HL-60/S4 treated with phorbol 12-myristate 13-acetate at 8.2 ng/mL for 4 days and 3 days (cell line): Measurements from ENCODE around the gene ADAMTS19.

Experiments
- in situ Hi-C: fragments of 300-500 bp; cut with MboI; formaldehyde crosslinking; loops from 2 replicates; pipeline ENCODE4 v1.15.0; 2022; ENCODE audit warnings: low sequenced_read_pairs

ADAMTS19 gene

DNA sequence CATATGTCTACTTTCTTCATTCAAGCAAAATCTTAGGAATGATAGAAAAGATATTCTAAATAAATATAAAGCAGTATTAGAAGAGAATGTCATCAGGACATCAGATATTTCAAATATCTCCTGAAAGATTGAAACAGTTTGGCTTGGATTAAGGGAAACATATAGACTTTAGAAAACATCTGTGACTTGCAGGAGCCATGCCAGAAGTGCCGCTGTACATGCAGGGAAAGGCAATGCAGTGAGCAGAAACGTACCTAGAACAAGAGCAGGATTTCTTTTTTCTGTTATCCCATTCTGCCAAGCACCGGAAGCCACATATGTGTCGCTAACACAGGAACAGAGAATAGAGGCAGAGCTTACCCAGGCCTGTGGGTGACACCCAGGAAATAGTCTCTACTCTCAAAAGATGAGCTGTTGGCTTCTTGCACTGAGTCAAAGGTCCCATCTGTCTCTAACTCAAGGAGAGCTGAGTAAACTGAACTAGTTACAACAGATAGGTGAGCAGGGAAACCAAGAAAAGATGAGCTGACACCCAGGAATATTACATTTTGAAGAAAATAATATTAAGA is 5.8 kb downstream of the ADAMTS19 start:
- in situ Hi-C loops, result no loop called here

DNA sequence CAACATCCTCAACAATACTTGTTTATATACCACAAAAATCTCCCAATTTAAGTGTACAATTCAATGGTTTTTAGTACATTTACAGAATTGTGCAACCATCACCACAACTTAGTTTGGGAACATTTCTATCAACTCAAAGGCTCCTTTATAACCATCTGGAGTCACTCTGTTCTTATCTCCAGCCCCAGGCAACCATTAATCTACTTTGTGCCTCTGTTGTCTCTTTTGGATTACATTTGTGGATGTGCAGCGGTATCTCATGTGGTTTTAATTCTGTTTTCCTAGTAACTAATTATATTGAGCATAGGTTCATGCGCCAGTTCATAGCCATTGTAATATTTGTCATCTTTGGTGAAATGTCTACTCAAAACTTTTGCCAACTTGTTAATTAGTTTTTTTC is 14.4 kb downstream of the ADAMTS19 start:
- in situ Hi-C loops, result no loop called here

DNA sequence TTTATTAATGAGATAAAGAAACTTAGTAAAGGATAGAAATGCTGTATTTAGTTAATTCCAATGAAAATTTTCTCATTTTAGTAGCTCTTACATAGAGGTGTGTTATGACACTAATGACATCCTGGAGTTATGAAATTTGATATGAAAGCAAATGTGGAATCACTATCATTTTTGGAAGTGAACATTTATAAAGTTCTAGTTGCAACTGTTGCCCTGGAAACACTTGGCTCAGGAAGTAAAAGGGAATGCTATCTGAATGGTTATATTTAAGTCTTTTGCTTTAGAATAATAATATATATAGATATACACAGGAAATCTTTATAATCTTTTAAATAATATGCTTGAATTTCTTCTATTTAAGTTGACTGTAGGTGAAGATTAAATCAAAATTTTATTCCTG is 16.7 kb downstream of the ADAMTS19 start:
- in situ Hi-C loops, result no loop called here

DNA sequence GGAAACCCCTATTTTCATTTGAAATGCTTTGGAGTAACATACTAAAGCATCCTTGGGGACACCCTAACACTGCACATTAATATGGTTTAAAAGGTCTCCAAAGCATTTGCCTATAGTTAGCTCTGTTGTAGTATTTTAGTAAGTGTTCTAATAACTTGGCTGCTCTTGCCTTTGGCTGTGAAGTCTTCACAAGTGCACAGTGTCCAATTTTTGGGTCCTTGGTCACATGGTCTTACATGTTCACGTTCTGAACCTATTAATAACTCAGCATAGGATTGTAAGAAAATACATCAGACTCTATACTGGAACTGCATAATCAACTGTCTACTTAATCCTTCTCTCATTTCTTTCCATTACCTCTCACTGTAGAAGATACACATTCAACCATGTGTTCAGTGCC is 17.4 kb downstream of the ADAMTS19 start:
- in situ Hi-C loops, result no loop called here

DNA sequence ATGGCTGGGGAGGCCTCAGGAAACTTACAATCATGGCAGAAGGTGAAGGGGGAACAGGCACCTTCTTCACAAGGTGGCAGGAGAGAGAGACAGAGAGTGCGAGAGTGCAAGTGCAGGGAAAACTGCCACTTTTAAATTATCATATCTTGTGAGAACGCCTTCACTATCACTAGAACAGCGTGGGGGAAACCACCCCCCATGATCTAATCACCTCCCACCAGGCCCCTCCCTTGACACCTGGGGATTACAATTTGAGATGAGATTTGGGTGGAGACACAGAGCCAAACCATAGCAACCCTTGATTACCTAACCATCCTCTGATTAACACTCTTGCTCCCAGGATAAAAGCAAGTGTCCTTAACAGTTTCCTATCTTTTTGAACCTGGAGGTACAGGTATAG is 21.1 kb downstream of the ADAMTS19 start:
- in situ Hi-C loops, result no loop called here

DNA sequence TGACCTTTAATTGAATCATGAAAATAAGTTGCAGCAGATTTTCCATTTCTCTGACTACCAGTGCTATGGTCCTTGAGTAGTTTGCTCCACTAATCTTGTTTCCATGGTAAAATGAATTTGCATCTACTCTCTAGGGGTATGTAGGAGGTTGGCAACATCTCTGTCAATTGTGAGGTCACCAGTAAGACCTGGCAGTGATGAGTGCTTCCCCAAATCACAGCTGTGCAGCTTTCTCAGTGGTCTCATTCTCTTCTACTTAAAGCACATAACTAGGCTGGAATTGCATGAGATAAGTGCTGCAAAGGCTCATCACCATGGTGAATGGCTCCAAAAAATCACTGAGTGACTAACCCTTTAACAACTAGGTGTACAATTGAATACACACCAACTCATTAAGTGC is 36.3 kb downstream of the ADAMTS19 start:
- in situ Hi-C loops, result no loop called here

DNA sequence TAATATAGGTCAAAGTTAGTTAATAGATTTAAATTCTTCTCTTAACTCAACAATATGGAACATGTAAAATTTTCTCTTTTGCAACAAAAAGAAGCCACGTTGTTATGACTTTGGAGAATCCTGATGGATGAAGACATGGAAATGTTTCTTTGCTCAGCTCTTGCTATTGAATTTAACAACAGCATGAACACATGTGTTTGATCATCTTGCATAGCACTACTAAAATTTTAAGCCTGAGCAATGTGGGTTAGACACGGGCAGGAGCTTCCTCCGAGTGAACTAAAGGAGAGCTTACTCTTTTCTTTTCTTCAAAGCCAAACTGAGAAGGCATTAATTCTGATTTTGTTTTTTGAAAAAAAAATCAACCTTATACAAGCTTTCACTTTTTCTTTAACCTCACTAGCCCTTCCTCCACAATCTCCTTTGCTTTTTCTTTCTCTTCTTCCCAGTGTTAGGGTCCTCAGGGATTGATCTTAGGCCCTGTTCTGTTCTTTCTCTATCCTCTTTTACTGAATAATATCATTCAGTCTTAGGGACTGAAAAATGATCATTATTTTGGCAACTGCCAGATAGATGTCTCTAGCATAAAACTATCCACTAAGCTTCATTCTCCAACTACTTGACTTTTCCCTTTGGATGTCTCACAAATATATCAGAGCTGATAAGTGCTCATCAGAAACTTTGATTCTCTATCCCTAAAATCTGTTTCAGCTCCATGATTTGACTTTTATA is 36.9 kb downstream of the ADAMTS19 start:
- in situ Hi-C loops, result no loop called here

DNA sequence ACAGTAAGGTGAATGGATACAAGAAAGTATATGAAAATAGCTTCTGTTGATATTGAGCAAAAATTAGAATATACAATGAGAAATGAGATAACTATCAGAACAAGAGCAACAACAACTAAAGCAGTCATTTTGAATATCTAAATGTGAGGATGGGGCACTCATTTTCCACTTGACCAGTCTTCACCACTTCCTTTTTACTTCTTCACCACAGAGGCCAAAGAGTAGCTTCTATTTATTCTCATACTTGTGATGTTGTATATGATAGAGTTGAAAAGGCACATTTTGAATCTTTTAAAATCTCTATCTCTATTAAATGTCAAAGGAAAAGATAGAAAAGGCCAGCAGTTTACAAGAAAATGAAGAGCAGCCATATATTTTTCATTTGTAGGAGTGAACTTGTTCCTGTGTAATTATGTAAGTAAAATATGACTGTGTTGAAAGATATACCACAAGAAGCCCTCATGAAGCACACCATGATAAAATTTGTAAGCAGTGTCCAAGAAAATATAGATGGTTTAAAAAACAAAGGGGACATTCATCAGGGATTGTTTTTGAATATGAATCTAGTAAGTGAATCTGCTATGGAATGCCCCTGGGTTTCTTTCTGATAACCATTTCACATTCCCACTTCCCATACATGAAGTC is 39.2 kb downstream of the ADAMTS19 start:
- in situ Hi-C loops, result no loop called here

DNA sequence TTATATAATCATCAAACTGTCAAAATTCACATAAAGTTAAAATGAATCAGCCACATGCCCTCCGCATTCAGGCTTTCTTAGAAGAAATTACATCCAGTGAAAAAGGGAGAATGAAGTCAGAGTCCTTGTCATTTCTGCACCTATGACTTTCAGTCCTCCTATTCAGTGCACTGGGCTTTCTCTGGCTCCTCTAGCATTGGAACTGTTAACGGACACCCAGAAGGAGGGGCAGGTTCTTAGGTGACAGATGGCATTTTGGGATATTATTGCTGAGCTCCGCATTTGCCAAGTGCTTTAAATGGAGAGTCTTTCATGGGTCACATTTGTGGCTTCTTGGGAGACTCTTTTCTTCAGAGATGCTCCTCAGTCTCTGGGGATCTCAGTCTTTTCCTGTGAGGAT is 40.0 kb downstream of the ADAMTS19 start:
- in situ Hi-C loops, result no loop called here

DNA sequence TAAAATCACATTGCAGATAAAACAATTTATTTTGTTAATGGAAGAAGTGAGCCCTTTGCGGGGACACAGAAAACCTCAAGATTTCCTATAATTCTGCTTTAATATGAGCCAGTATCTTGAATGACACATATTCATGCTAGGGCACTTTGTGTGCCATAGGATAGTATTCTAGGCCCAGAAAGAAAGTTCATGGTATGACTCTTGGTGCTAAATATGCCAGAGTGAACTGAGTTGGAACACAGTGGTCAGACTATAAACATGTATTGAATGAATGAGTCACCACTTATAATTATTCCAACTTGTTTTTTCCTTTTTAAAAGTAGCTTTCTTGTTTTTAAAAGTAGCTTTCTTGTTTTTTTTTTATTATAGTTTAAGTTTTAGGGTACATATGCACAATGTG is 46.0 kb downstream of the ADAMTS19 start:
- in situ Hi-C loops, result no loop called here

DNA sequence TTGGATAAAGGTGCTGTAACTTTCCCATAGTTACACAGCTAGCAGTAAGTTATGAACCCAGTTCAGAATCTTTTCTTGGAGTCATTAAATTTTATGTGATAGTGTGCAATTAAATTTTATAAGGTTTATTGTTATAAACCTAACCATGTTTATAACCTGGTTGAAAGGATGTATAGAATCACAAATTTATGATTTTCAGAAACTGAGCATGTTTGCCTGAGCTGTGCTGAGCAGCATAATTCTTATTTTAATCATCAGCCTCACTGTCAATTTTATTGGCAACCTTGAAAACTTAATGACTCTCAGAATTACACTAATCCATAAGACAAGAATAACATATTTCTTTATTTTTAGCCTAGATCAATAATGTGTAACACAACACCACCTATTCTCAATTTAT is 46.9 kb downstream of the ADAMTS19 start:
- in situ Hi-C loops, result no loop called here

DNA sequence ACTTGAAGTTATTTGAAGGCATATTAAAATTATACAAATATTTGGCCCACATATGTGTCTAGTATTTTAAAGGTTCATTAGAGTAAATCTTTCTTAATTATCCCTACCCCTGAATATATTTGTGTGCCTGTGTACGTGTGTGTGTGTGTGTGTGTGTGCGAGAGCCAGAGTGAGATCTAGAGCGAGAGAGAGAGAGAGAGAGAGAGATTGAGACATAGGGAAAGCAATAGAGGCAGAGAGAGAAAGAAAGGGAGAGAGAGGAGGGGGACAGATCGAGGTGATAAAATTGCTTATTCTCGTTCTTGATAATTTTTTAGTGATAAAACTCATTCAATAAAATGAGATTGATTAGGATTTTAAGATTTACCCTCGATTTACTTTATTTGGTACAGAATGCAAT is 47.4 kb downstream of the ADAMTS19 start:
- in situ Hi-C loops, result no loop called here

DNA sequence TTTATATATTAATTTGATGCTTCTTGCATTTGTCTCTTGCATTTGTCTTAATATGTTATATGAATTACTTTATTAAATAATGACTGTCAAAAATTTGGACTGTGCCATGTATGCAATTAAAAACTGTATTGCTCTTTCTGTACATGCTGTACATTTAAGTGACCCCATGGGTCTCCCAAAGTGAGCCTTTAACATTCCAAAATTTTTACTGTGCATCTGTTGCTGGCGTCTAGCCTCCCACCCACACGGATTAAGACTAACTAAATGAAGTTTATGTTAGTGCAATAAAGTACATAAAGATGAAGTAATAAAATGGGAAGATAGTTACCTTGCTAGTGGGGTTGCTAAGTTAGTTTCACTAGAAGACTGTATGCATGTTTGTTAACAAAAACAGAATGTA is 48.5 kb downstream of the ADAMTS19 start:
- in situ Hi-C loops, result no loop called here

DNA sequence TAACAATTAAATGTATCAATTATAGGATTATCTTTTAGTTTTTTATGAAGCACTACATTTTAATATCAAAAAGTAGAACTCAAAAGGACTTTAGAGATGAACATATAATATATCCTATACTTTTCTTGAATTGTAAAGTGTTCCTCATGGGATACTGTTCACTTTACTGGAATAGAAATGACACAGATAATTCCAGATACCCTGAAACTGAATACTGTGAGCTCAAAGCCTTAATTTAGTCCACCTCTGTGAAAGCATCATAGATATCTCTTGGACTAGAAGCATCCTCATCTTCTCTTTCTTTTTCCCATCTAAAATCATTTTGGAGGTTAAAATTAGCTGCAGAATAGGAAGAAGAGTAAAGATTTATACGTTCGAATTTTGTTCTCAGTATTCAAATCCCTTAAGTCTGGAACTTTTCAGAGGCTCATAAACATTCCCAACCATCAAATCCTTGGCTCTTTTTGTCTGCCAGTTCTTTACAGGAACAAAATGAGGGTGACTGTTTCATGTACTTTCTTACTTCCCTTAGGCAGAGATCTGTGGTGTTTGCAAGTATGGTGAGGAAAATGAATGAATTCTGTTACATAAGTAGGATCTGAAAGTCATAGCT is 49.4 kb downstream of the ADAMTS19 start:
- in situ Hi-C loops, result no loop called here

DNA sequence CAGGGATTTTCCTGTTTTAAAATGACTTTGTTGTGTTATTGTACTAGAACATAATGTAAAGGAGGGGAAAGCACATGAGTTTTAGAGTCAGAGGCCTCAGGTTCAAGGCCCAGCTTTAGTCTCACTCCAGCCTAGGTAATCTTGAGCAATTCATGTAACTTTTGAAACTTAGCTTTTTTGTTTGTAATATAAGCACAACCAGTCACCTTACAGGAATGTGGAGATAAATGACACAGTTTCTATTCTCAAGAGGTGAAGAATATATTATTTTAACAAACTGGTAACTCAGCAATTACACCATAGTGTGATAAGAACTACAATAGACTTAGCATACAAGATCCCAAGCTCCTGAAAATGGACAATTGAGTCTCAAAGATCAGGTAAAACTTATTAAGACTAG is 51.2 kb downstream of the ADAMTS19 start:
- in situ Hi-C loops, result no loop called here

DNA sequence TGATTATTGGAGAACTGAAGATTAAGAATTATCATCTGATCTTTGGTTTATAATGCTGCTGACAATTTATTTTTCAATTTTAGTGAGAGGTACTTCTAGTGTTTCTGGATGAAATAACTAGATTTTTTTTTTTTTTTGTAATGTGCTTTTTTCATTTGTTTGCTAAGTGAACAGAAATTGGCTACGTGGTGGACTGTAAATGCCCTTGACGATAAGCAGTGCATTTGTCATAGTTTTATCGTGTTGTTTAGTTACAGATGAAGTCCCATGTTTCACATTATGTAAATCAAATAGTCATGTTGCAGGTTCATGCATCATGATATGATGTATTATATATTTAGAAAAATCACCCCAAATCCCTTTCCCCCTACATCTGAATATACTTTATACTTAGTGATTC is 81.0 kb downstream of the ADAMTS19 start:
- in situ Hi-C loops, result no loop called here

DNA sequence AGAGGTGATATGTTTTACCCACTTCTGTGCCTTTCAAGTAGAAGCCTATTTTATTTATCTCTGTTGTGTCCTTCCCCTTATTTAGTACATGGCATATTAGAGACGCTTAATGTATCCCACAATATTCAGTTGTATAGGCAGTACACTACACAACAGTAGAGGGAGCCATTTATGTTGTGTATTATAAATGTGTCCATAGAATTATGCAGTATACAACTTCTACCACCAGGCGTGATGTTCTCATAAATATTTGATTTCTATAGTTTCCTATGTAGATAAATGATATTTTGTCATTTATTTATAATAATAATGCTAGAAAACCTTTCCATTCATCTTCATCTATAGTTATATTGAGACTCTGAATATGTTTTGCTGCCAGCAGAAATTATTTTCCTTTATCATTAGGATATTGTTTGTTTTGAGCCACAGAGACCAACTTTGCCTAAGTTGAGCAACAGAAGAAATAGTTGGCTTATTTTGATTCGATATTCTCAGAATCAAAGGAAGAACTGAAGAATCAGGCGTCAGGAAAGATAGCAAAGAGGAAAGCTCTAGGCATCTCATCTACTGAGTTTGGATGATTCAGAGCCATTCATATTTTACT is 81.7 kb downstream of the ADAMTS19 start:
- in situ Hi-C loops, result no loop called here

DNA sequence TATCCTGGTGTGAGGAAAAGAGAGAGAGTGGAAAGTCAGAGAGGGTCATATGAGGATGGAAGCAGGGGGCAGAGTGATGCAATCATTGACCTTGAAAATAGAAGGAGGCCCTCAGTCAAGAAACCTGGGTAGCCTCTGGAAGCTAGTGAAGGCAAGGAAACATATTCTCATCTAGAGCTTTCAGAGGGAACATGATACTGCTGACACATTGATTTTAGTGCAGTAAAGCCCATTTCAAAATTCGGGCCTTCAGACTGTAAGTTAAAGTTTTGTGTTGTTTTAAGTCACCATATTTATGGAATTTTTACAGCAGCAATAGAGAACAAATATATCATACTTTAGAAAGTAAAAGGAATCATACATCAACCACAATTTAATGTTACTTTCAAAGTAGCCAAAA is 87.0 kb downstream of the ADAMTS19 start:
- in situ Hi-C loops, result no loop called here

DNA sequence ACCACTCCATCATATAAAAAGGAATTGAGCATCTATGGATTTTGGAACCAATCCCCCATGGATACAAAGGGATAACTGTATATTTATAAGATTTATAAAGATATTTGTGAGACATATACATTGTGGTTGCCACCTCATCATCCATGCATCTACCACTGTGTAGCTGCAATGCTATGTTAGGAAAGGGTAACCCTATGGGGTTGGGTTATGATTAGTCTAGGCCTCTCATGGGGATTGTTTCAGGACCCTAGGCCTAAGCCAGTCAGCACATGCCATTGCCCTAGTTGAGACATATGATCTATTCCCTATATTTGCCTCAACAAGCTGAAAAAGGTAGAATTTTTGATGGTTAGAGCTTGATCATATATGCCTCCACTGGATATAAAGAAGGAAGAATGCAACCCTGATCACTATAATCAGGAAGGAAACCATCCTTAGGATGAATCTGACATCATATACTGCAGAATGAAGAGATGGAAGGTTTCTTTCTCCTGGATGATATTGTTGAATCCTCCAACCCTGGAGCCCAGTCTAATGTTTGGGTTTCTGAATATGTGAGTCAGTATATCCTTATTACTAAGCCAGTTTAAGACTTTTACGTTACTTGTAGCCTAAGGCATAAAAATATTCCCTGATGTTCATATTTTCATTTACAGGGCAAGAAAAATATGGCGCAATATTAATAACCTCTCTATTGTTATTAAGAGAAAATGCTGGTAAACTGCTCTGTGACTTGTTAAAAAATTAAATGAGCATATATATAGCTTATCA is 94.2 kb downstream of the ADAMTS19 start:
- in situ Hi-C loops, result no loop called here

DNA sequence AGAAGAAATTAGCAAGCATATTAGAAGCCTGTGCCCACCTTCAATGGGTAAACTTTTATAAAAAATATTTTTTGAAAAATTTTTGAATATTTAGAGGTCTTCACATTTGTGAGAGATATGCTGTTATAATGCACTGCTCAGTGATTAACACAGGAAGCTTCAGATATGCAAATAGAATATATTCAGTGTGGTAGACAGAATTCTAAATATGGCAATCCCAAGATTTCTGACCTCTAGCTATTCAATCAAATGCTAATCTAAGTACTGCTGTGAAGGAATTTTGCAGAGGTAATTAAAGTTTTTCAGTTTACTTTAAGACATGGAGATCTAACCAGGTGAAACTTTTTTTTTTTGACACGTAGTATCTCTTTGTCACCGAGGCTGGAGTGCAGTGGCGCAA is 103.5 kb downstream of the ADAMTS19 start:
- in situ Hi-C loops, result no loop called here

DNA sequence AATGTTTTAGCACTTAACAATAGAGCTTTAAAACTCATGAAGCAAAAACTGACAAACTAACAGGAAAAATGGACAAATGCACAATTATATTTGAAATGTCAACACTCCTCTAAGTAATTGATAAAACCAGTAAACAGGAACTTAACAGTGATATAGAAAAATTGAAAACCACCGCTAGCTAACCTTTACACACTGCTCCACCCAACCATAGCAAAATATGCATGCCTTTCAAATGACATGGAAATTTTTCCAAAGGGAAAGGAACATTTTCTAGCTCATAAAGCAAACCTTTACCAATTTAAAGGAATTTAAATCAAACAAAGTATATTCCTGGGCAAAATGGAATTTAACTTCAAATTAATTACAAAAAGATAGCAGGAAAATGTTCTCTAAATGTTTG is 109.2 kb downstream of the ADAMTS19 start:
- in situ Hi-C loops, result no loop called here
